ENCODE measurements around the gene PADI3. TPM values are rescaled to one million over a fixed set of nuclear protein-coding genes. Genes with fewer than 3 reads are reported as not detected.

The PADI3 gene
- total RNA-seq, 1 donor from 2014 or later: not detected

DNA sequence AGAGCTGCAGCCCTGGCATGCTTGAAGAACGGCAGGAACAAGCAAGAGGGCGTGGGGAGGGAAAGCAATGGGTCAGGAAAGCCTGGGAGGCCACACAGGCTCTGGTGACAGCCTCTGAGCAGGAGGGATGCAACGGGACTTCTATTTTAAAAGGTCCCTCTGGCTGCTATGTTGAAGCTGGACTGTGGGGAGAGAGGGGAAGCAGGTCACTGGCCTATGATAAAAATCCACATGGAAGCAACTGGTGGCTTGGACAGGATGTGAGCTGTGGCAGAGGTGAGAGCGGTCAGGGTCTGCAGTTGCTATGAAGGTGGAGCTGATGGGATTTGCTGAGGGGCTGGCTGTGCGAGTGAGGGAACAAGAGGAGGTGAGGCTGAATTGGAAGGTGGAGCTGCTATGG, 32.8 kb upstream of the PADI3 start:
- H3K27me3 Mint-ChIP-seq: peaks cover under 1% of the 10 kb centered on the region
- H3K36me3 Mint-ChIP-seq: no peaks in the 10 kb centered on the region
- peaks cover 36% of the 10 kb centered on the region for H3K4me1 Mint-ChIP-seq (ENCODE audit: unreplicated experiment)
- H3K9me3 Mint-ChIP-seq: no peaks in the 10 kb centered on the region
- no peak overlapping the region for H3K4me3 Mint-ChIP-seq
- TF ChIP-seq, protein P1, sequence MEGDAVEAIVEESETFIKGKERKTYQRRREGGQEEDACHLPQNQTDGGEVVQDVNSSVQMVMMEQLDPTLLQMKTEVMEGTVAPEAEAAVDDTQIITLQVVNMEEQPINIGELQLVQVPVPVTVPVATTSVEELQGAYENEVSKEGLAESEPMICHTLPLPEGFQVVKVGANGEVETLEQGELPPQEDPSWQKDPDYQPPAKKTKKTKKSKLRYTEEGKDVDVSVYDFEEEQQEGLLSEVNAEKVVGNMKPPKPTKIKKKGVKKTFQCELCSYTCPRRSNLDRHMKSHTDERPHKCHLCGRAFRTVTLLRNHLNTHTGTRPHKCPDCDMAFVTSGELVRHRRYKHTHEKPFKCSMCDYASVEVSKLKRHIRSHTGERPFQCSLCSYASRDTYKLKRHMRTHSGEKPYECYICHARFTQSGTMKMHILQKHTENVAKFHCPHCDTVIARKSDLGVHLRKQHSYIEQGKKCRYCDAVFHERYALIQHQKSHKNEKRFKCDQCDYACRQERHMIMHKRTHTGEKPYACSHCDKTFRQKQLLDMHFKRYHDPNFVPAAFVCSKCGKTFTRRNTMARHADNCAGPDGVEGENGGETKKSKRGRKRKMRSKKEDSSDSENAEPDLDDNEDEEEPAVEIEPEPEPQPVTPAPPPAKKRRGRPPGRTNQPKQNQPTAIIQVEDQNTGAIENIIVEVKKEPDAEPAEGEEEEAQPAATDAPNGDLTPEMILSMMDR (conservative IDR thresholded peaks at IDR 0.05): no peak
- no peak for DNase-seq (ENCODE audit: extremely low spot score, unreplicated experiment)
- no peak overlapping the region for H3K27ac Mint-ChIP-seq

DNA sequence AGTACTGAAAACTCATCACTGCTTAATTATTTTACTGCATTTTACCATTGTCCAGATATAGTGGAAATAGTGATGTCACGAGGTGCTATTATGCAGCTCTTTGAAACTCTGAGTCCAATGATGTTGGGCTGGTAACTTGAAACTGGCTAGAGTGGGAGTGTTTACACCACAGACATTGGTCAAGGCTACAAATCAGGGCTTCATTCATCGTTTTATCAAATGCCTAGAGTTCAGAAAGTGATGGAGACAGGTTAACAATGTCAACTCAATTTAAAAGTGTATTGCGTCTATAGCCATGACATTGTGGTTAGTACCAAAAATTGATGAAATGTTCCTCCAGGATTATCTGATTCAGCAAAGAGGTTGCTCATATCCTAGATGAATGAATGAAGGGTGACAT, 31.3 kb upstream of the PADI3 start:
- DNase-seq (ENCODE audit: extremely low spot score, unreplicated experiment): no peak
- H3K27me3 Mint-ChIP-seq: peaks cover 12% of the 10 kb centered on the region
- no peak overlapping the region for H3K4me3 Mint-ChIP-seq
- TF ChIP-seq, protein P1 (conservative IDR thresholded peaks at IDR 0.05): no peak
- H3K36me3 Mint-ChIP-seq: no peaks in the 10 kb centered on the region
- no peak overlapping the region for H3K27ac Mint-ChIP-seq
- H3K9me3 Mint-ChIP-seq: no peaks in the 10 kb centered on the region
- peaks cover 29% of the 10 kb centered on the region for H3K4me1 Mint-ChIP-seq (ENCODE audit: unreplicated experiment)

DNA sequence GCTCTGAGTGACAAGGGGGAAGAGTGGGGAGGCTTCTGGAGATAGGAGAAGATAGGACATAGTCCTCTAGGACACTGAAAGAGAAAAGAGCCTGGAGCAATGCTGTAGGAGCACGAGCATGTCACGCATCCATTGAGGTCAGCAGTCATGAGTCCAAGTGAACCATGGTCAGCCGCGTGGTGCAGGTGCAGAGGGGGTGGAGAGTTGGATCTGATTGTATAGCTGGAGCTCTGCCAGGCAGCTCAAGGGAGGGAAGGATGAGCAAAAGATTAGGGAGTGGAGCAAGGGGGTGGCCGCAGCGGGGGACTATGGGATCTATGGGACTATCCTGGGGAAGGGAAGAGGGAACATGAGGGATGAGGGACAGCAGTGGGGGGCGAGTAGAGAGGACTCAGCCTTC, 30.0 kb upstream of the PADI3 start:
- Mint-ChIP-seq H3K36me3 (no peaks in the 10 kb centered on the region), H3K27ac (no peak overlapping the region), H3K4me3 (no peak overlapping the region)

DNA sequence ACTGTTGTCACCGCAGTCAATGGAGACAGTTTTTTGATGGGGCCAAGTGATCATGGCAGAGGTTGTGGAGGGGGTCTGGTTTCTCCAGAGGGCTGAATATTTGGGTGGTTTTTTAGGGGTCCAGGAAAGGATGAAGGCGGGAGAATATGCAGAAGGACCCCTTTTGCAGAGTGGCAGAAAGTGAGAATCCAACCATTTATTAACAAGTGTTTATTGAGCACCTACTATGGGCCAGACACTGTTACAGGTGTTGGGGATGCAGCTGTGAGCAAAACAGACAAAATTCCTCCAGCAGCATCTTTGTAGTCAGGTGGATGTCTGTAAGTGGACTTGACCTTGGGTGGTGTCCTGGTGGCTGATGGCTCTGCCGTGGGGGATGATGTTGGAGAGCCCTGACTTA, 28.6 kb upstream of the PADI3 start:
- Mint-ChIP-seq H3K4me3 (no peak overlapping the region), H3K36me3 (no peaks in the 10 kb centered on the region), H3K27ac (no peak overlapping the region), H3K4me1 (ENCODE audit: unreplicated experiment) (peaks cover 7% of the 10 kb centered on the region), H3K27me3 (peaks cover 13% of the 10 kb centered on the region), H3K9me3 (no peaks in the 10 kb centered on the region)
- DNase-seq (ENCODE audit: extremely low spot score, unreplicated experiment): no peak
- TF ChIP-seq, protein P1 (conservative IDR thresholded peaks at IDR 0.05): no peak

More for the DNA sequence above, 30.0 kb upstream of the PADI3 start:
- H3K9me3 Mint-ChIP-seq: no peaks in the 10 kb centered on the region
- H3K27me3 Mint-ChIP-seq: peaks cover 13% of the 10 kb centered on the region
- TF ChIP-seq, protein P1 (conservative IDR thresholded peaks at IDR 0.05): no peak
- peaks cover 16% of the 10 kb centered on the region for H3K4me1 Mint-ChIP-seq (ENCODE audit: unreplicated experiment)
- DNase-seq (ENCODE audit: extremely low spot score, unreplicated experiment): no peak

DNA sequence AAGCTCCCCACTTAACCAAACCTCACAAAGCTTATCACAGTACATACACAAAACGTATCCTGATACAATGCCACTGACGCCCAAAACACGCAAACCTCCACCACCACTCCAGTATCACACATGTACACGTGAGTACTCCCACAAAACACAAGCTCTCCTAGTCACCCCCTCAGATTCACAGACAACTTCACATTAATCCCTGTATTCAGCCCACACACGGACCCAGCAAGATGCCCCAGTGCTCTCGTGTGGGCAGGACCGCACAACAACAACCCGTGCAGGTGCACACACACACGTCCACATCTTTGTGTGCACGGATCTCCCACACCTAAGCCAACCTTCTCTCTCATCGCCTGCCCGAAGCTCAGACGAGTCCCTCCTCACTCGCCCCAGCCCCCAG, 26.3 kb upstream of the PADI3 start:
- Mint-ChIP-seq H3K36me3 (no peaks in the 10 kb centered on the region), H3K9me3 (no peaks in the 10 kb centered on the region), H3K4me1 (ENCODE audit: unreplicated experiment) (peaks cover 2% of the 10 kb centered on the region), H3K4me3 (no peak overlapping the region), H3K27me3 (peaks cover 13% of the 10 kb centered on the region), H3K27ac (no peak overlapping the region)
- DNase-seq (ENCODE audit: extremely low spot score, unreplicated experiment): no peak
- TF ChIP-seq, protein P1 (conservative IDR thresholded peaks at IDR 0.05): no peak

DNA sequence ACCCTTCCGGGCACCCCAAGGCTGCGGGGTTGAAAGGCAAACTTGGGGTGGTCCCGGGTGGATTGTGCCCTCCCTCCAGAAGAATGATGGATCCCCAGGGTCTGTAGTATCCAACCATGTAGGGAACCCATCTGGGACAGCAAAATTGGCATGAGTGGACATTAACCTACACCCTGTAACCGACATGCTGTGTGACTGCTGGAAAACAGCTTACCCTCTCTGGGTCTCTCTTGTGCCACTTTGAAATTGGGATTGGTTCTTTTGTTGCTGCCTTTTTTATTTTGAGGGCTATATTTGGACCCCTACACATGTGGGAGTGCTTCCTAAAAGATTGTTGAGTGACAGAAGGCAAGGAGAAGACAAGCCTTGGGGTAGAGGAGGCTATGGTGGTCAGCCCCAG, 24.5 kb upstream of the PADI3 start:
- DNase-seq (ENCODE audit: extremely low spot score, unreplicated experiment): no peak
- Mint-ChIP-seq H3K27ac (no peak overlapping the region), H3K27me3 (peaks cover 13% of the 10 kb centered on the region), H3K9me3 (no peaks in the 10 kb centered on the region), H3K4me1 (ENCODE audit: unreplicated experiment) (peaks cover 5% of the 10 kb centered on the region), H3K4me3 (no peak overlapping the region), H3K36me3 (no peaks in the 10 kb centered on the region)
- TF ChIP-seq, protein P1 (conservative IDR thresholded peaks at IDR 0.05): no peak
